Left ventricle myocardium superior (tissue), 1 donor: ENCODE results near the gene AK8. TPM values are rescaled to one million over a fixed set of nuclear protein-coding genes. Genes with fewer than 3 reads are reported as not detected.

ENCODE experiments used
- ATAC-seq: fragments of 200-7000 bp; cut with Tn5 transposase; one replicate; pipeline ENCODE4 v1.9.1; 2020; ENCODE audit warnings: mild to moderate bottlenecking, moderate library complexity
- DNase-seq: peaks from one replicate; pipeline ENCODE4 v3.0.0-alpha.2; 2020
- intact Hi-C: fragments of 100-400 bp; cut with micrococcal nuclease; formaldehyde crosslinking; loops from one replicate; pipeline ENCODE4 v1.11.0; 2022
- total RNA-seq: library from RNA; stranded (reverse); fragmentation: NEBNext Ultra II Directional; extraction: Animal tissue kit (Norgen Biotek cat#: 25700); gene quantifications from one replicate; pipeline ENCODE4 v1.2.1, GENCODE V29; 2021
- donor health status: DM: no; HTN: yes; CAD: no; lungs with severe emphysema.

Gene AK8
- total RNA-seq, 1 donor from 2014 or later, result 0.42 TPM

GRCh38 chr9:132892400-132892799 is 14.3 kb upstream of the AK8 start:
- ATAC-seq (no peak), DNase-seq (no peak)
- intact Hi-C loops, result no loop called here

- ATAC-seq (no peak), DNase-seq (no peak)
- intact Hi-C loops, result no loop called here
Observed at GRCh38 chr9:132888151-132888550, 10.1 kb upstream of the AK8 start.

DNA sequence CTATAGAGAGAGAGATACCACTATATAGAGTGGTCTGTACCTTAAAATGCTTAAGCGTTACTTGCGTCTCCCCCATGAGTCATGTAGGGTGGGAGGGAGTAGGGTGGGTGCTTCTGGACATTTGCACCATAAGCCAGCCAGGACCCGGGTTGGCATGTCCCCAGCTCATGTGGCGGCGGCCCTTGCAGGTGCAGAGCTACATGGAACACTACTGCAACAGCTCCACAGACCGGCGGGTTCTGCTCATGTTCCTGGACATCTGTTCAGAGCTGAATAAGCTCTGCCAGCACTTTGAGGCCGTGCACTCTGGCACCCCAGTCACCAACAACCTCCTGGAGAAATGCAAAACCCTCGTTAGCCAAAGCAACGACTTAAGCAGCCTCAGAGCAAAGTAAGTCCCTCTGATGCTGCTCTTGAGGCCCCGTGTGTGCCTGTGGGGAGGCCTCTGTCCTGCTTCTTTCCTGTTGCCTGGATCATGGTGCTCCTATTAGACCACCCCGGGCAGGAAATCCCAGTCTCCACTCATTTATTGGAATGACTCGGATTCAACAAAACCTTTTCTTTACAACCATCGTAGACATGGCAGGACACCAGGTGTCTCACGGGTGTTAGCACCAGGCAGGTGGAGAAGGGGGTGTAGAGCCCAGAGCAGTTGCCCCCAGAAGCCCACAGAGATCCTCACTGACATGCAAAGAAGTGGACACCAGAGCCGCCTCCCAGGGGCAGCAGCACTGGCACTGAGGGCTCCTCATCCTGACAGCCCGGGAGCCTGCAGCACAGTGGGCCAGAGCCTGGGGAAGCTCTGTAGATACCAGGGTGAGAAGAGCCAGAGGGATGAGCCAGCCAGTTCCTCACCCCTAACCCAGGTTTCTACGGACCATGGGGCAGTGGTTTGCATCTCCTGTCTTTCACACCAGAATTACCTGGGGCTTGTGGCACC is 9.4 kb upstream of the AK8 start:
- no peak for DNase-seq
- ATAC-seq, result no peak
- intact Hi-C loops, result no loop called here

GRCh38 chr9:132886334-132886725 is 8.2 kb upstream of the AK8 start:
- DNase-seq, result no peak
- intact Hi-C loops, result no loop called here
- no peak for ATAC-seq

DNA sequence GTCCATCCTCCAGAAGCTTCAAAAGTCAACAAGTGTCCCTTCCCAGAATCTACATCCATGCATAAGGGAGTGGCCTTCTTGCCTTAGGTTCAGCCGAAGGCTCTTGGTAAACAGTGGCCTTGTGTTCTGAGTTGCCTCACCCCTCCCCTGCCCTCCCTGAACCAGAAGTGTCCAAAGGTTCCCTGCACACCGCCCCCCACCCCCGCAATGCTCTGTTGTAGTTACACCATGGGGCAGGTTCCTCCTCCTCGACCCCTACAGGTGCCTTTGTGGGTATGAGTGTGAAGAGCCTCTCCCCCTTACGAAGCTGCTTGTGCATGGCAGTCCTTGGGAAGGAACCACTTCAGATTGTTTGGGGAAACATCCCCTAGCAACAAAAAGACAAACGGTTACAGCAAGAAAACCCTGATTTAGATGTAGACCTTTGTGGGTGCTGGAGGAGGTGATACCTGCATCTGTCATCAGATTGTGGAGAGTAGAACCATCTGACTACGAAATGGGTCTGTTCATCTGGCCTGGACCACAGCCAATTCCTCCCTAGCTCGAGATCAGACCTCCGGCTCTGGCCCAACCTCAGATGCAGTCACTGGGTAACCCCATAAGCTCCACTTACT is 7.7 kb upstream of the AK8 start:
- no peak for DNase-seq
- intact Hi-C loops, result no loop called here
- ATAC-seq, result no peak

GRCh38 chr9:132883349-132884294 is 5.5 kb upstream of the AK8 start:
- intact Hi-C loops, result no loop called here
- DNase-seq (no peak), ATAC-seq (no peak)

GRCh38 chr9:132882616-132883015 is 4.5 kb upstream of the AK8 start:
- DNase-seq (no peak), ATAC-seq (no peak)
- intact Hi-C loops, result no loop called here

DNA sequence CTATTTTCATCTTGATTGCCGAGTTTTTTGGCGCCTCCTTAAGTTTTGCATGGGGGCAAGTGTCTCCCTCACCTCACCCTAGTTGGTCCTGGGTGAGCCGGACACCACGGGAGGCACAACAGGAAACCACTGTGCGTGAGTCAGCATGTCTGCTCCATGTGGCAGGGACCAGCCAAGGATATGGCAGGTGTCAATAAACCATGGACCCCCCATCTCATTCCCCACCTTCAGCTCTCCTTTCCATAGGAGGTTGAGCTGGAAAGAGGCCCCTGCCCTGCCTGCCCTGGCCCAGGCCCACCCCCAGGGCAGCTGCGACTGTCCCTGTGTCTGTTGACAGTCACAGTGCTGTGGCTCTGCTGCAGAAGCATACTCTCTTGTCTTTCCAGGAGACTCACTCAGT is 3.7 kb upstream of the AK8 start:
- intact Hi-C loops, result no loop called here
- DNase-seq (no peak), ATAC-seq (no peak)

- intact Hi-C loops, result no loop called here
- ATAC-seq, result no peak
- no peak for DNase-seq
Observed at GRCh38 chr9:132880324-132880661, 2.2 kb upstream of the AK8 start.

- intact Hi-C loops, result no loop called here
- ATAC-seq (no peak), DNase-seq (no peak)
Observed at GRCh38 chr9:132879457-132880323, 1.6 kb upstream of the AK8 start.

DNA sequence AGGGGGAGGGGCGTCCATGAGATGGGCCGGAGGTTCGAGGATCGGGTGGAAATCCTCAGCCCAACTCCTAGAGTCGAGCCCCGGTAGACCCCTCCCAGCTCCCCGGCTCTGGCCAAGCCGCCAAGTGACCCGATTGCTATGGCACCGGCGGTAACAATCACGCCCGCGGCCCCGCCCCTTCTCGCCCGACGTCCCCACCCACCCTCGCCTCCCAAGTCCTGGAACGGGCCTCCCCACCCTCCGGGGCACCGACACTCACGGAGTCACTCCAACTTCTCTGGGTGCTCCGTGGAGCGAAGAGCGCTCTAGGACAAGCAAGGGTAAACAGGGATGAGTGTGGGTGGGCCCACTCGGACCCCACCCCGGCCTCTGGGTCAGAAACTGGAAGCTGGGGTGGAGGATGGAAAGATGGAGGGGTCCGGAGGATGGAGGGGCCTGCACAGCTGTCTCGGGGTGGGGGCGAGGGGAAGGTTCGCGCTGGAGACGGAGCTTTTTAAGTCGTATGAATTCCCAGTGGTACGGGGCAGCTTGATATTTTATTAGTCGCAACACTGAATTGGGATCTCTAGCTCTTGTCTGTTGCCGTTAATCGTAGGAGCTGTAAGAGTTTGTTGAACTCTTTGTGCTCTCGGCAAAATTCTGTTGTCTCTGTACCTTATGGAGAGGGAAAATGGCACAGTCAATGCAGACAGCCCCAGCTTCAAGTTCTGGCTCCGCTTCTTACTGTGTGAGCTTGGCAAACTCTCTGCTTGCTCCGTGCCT is 792 bp upstream of the AK8 start, which contains the start of gene SPACA9:
SPACA9 (plus strand) TSS at position 204 of the 762 bp plus-strand sequence. CDS start 5,050 bp downstream, outside the sequence.
- DNase-seq, result peak; percentile 82
- peak; percentile 86 for ATAC-seq
- intact Hi-C loops, result no loop called here

- intact Hi-C loops, result no loop called here
- DNase-seq, result no peak
- ATAC-seq, result no peak
Observed at GRCh38 chr9:132877458-132877823, 643 bp downstream of the AK8 start.

DNA sequence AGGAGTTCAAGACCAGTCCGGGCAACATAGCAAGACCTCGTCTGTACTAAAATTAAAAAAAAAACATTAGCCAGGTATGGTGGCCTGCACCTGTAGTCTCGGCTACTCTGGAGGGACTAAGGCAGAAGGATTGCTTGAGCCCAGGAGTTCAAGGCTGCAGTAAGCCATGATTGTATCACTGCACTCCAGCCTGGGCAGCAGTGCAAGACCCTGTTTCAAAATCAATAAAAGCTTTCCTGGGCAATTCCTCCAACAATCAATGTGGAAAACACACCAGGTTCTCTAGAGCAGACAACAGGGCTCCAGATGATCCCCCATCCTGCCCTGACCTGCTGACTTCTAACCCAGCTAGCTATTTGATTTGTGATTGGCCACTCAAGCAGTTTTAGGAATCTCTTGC is 1.2 kb downstream of the AK8 start:
- ATAC-seq (no peak), DNase-seq (no peak)
- intact Hi-C loops, result no loop called here

DNA sequence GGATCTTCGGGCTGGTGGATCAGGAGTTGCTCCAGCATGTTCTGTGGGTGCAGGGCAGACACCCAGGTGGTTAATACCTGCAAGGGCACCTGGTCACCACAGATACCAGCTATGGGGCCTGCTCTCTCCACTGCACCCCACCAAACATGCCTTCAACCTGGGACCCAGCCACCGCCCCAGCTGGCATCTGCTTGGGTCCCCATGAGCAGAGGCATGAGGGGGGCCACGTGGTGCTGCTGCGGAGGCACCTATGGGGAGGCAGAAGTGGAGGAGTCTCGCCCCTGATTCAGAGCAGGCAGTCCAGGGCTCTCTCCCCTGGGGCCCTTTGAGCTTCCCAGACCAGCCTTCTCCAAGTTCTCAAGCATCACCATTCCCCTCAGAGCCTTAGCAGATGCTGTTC is 2.9 kb downstream of the AK8 start:
- no peak for ATAC-seq
- DNase-seq, result no peak
- intact Hi-C loops, result no loop called here

- intact Hi-C loops, result no loop called here
- DNase-seq (no peak), ATAC-seq (no peak)
Observed at GRCh38 chr9:132873403-132873802, 4.7 kb downstream of the AK8 start.

GRCh38 chr9:132869266-132869665 is 8.8 kb downstream of the AK8 start:
- intact Hi-C loops, result no loop called here
- ATAC-seq (no peak), DNase-seq (no peak)

GRCh38 chr9:132866898-132867297 is 11.2 kb downstream of the AK8 start:
- DNase-seq, result no peak
- no peak for ATAC-seq
- intact Hi-C loops, result no loop called here

GRCh38 chr9:132864691-132865090 is 13.4 kb downstream of the AK8 start:
- ATAC-seq (no peak), DNase-seq (no peak)

More at GRCh38 chr9:132864691-132865090, 13.4 kb downstream of the AK8 start:
- intact Hi-C loops, result no loop called here
